H1 (cell line): ENCODE data around the gene IGFBP4. TPM values are rescaled to one million over a fixed set of nuclear protein-coding genes. Genes with fewer than 3 reads are reported as not detected.

Experiments used
- KDM5A ChIP-seq: fragments of 200-600 bp; IDR thresholded peaks from 2 replicates; pipeline ENCODE4 v1.7.1; 2012; ENCODE audit warnings: mild to moderate bottlenecking, low read length, inconsistent platforms, mixed read lengths
- MAFK ChIP-seq: IDR thresholded peaks from 2 replicates; pipeline ENCODE4 v1.6.1; 2012; ENCODE audit warnings: low read depth, mild to moderate bottlenecking, improper control_type of control experiment, low read length
- RFX5 ChIP-seq: IDR thresholded peaks from 2 replicates; pipeline ENCODE4 v1.6.1; 2011; ENCODE audit warnings: low read depth, low read length, improper control_type of control experiment, borderline replicate concordance
- RXRA ChIP-seq: IDR thresholded peaks from 2 replicates; pipeline ENCODE4 v1.6.1; 2011; ENCODE audit warnings: low read depth, mild to moderate bottlenecking, low read length, moderate library complexity; ENCODE audit not compliant: insufficient read depth
- polyA plus RNA-seq, 7 experiments: library from polyadenylated mRNA; depleted of rRNA in 3 of 7; stranded (reverse) in 5 of 7; unstranded in 2 of 7; fragments of >200 nt in 5 of 7; fragments of 200-250 nt in 2 of 7; gene quantifications; 1 replicate in 5 of 7; 2 replicates in 1 of 7; 4 replicates in 1 of 7; pipeline versions ENCODE4 v1.2.1 to v1.2.3, GENCODE V29; 2011 to 2013; ENCODE audit warnings: missing spikeins in 2 of 7, mixed read lengths in 2 of 7
- total RNA-seq: library from RNA; stranded (reverse); fragmentation: NEBNext Ultra II Directional; extraction: Animal tissue kit (Norgen Biotek cat#: 25700); gene quantifications from 2 replicates; pipeline ENCODE4 v1.2.1, GENCODE V29; 2021

IGFBP4 gene
- total and polyA plus RNA-seq, 2 of the 8 experiments (the other 6 are each of a cell fraction or from before 2014, with no cell fraction given) = 85.5 to 105 TPM

DNA sequence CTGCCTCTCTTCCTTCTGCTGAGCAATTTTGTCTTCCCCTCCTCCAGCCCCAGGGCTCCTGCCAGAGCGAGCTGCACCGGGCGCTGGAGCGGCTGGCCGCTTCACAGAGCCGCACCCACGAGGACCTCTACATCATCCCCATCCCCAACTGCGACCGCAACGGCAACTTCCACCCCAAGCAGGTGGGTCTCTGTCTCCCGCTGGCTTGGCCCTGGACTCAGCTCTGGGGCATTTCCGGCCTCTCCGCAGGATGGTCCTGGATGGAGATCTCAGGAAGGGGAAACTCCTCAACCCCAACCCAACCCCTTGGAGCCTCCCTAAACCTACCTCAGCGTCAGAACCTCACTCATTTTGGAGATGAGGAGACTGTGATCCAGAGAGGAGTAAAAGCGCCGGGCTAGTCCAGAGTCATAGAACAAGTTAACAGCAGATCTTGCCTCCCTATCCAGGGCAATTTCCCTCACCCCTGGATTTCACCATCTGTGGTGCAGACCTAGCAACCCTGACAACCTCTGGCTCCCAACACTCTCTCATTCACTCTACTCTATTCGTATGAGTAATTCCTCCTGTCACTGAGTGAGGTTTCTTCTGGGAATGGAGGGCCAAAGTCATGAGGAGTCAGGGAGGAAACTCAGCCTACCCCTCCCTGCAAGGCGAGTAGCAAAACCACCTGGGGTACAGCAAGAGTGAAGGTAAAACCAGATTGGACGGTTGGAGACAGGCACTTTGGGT is 10.8 kb downstream of the IGFBP4 start (continued):
- TF ChIP-seq RXRA = no peak
- TF ChIP-seq RFX5 = no peak
- TF ChIP-seq KDM5A = no peak
- TF ChIP-seq MAFK = no peak
